HG03439 (cell line): ENCODE measurements around the gene USP10.

Experiments used
- ATAC-seq: cut with Tn5 transposase; IDR thresholded peaks from one replicate; pipeline ENCODE4 v1.9.1; 2021; ENCODE audit warnings: mild to moderate bottlenecking, moderate library complexity; ENCODE audit not compliant: unreplicated experiment

USP10 gene

DNA sequence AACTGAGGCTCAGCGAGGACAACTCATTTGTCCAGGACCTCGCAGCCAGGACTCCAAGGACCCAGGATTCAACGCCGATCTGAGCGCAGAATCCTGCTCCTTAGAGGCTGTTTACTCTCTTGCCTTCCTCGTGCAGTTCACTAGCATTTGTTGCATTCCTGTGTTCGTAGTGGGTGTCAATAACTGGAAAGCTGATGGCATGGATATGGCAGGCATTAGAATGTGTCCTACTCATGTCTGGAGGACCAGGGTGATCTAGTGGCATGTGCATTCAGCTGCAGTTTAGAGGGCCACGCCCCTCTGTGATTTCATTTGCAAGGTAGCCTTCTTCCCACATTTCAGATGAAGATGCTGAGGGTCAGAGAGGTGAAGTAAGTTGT, 120.5 kb downstream of the USP10 start:
- ATAC-seq: no peak

DNA sequence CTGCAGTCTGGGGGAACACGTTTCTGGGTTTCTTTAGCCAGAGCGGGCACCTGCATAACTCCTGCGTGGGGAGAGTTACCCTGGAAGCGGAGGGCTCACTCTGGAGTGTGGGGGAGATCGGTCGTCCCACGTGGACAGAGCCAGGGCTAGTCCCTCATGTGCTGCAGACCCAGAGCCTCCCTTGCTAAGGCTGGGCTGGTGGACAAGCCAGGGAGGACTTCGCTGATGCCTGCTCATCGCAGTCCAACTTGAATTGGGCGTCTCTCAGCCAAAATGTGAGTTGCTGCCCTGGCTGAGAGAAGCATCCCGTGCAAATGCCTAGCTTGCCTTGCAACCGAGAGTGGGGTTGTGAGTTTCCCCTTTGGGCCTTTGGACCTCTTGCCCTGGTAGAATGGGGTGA, 121.0 kb downstream of the USP10 start:
- no peak for ATAC-seq

- ATAC-seq: no peak
Measured at GRCh38 chr16:84821179-84821578, 121.4 kb downstream of the USP10 start.

DNA sequence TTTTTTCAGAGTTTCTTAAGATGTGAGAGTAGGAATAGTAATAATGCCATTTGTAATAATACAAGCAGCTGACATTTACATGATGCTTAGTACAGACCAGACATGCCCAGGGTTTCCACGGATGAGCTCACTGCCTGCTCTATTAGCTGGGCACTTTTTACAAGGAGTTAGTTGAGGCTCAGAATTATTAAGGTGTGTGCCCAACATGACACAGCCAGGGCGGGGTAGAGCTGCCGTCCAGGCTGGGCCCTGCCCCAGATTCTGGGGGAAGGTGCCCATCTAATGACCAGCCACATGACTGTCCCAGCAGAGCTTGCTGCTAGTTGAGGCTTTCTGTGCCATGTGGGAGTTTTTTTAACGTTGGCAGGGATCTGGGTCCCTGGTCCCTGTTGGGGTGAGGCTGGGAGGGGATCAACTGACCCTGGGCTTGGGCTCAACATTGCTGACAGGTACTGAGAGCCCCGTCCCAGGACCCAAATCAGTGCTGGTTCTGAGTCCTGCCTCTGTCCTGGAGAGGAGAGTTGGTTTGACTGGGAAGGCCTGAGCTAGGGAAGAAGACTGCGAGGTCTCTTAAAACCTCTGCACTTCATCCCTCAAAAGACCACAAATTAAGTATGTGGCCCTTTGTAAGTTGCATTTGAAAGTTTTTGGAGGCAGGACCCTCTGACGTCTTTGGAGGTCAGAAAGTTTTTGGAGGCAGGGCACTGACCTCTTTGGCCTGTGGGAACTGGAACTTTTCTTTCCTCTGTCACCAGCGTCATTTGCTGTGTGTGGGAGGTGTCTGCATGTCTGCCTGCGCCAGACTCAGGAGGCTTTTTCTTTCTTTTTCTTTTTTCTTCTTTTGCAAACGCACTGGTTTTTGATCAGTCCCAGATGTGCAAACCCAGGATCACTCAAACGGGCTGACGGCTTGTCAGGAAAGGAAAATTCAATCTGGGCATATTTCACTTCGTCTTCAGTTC, 122.2 kb downstream of the USP10 start:
- no peak for ATAC-seq

DNA sequence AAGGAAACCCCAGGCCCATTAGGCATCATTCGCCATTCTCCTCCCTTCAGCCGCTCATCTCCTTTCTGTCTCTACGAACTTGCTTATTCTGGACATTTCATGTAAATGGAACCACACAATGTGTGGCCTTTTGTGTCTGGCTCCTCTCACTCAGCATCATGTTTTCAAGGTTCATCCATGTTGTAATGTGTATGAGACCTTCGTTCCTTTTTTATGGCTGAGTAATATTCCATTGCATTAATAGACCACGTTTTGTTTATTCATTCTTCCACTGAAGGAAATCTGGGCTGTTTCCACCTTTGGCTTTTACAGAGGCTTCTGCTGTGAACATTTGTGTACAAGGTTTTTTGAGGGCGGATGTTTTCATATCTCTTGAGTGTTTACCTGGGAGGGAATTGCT, 123.2 kb downstream of the USP10 start:
- ATAC-seq: no peak

DNA sequence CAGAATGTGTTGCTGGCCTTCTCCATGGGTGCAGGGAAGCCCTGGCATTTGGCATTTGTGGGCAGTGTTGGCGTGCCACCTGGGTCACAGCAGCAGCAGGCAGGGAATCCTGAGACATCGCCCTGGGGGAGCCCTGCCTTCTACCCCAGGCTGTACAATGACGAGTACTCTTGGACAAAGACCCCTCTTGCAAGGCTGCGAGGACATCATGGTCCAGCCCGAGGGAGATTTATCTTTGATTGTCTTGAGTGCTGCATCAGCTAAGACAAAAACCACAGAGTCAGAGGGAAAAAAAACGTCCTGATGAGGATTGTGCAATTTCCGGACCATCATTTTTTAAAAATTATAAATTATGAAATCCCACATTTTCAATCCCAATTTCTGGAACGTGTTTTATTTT, 123.7 kb downstream of the USP10 start:
- ATAC-seq: no peak

DNA sequence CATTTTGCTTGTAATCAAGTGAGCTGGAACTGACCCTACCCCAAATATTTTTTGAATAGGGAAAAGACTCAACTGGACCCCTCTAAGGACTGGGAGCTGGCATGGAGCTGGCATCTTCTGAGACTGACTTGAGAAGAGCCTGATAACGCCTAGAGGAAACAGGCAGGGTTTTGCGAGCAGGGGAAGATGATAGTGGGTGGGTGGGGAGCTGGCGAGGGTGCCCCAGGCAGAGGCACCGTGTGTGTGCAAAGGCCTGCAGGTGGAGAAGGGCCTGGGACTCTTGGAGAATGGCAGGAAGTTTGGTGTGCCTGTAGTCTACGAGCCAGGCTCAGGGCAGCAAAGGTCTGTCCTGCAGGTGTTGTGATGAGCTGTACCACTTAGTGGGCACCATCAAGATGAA, 124.1 kb downstream of the USP10 start:
- no peak for ATAC-seq

DNA sequence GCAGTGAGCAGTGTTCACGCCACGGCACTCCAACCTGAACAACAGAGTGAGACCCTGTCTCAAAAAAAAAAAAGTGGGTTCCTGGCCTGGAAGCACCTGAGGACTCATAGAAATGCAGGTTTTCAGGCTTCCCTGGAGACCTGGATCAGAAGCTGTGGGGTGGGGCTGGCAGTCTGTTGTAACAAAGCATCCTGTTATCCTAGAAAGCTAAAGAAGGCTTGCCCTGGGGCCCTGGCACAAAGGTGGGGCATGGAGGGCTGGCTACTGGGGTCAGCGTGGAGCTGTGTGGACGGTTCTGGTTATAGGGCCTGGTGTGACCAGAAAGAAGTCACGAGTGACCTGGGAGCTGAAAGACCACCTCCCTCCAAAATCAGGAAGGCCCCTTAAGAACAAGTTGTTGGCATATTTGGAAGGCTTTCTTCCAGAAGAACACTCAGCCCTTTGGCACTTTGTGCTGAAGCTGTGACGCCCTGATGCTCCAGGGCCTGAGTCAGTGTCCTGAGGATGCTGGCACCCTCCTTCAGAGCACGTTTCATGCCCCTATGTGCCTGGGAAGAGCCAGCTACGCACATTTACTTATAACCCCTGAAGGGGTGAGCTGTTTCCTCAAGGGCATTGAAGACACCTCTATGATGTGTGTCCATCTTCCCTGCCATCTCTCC, 126.2 kb downstream of the USP10 start:
- no peak for ATAC-seq

GRCh38 chr16:84826558-84826941, 126.8 kb downstream of the USP10 start:
- ATAC-seq: no peak

- ATAC-seq: no peak
Measured at GRCh38 chr16:84827131-84827574, 127.4 kb downstream of the USP10 start.

- no peak for ATAC-seq
Measured at GRCh38 chr16:84827897-84828296, 128.1 kb downstream of the USP10 start.

DNA sequence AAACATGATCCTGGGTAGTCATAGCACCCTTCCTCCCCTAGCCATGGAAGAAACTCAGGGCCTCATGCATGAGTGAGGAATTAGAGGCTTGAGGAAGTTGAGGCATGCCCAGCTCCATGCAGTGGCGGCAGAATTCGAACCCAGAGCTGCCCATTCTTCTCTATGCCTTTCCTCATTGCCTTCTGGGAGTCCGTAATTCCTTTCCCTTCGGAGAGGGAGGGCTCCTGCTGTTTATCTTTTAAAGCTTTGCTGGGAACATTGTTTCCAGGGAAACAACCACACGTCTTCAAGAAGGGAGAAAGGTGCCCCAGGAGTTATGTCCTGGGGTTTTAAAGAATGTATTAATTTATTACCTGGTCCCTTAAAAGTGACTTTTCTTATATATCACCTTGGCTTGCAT, 128.5 kb downstream of the USP10 start:
- ATAC-seq: no peak
